Measurements from ENCODE around the gene HOXA1. TPM values are rescaled to one million over a fixed set of nuclear protein-coding genes. Genes with fewer than 3 reads are reported as not detected.

HOXA1 gene
- total and polyA plus RNA-seq, 2 of the 4 experiments (the other 2 are of a cell fraction), result 0.54 to 1.8 TPM

DNA sequence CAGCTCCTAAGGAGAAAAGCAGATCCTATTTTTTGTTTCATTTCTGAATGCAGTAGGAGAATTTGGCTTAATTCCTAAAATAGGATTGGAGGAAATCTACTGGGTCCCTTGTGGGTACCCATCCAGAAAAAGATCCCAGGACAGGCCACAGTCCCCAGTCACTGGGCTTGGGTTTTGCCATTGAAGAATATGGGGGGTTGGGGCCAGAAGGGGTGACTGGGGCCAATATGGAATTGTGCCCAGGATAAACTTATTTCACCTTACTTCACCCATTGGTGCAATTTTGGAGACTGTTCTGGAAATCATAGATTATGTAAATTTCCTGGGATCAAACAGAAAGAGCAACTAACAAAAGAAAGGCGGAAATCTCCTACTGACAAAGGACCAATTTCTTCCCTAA is 42.7 kb upstream of the HOXA1 start:
- Histone ChIP-seq H3K9ac (ENCODE audit: low read depth, low read length) (peak overlapping the region; percentile 89), H3K18ac (ENCODE audit: low read depth, low read length) (peak overlapping the region; percentile 89), H3K56ac (ENCODE audit: extremely low read depth, insufficient read depth, low read length) (peak overlapping the region; percentile 79; the same call in 1 of the 2 replicates), H3K4me3 (ENCODE audit: insufficient read depth, low read depth, low read length) (peak overlapping the region; percentile 30; the same call in 1 of the 2 replicates), H2AK5ac (ENCODE audit: low read depth, low read length) (no peak overlapping the region), H4K91ac (ENCODE audit: insufficient read depth, low read depth, low read length) (peak overlapping the region; percentile 68), H3K27me3 (ENCODE audit: control insufficient read depth, insufficient read depth, low read length) (no peaks in the 10 kb centered on the region), H3K4ac (ENCODE audit: low read depth, low read length) (peak overlapping the region; percentile 55), H3K9me1 (ENCODE audit: insufficient read depth, low read length) (peaks cover 5% of the 10 kb centered on the region; the same call in 1 of the 2 replicates), H3K4me1 (ENCODE audit: control insufficient read depth, insufficient read depth, low read length) (peaks cover 20% of the 10 kb centered on the region), H3K4me2 (ENCODE audit: low read depth, low read length) (peak overlapping the region; percentile 94), H2BK15ac (ENCODE audit: low read depth, low read length) (peak overlapping the region; percentile 52; the same call in 1 of the 3 replicates), H3K27ac (ENCODE audit: insufficient read depth, low read length) (peak overlapping the region; percentile 94), H2BK20ac (ENCODE audit: low read depth, low read length) (peak overlapping the region; percentile 69; the same call in 1 of the 2 replicates), H4K5ac (ENCODE audit: low read depth, low read length) (peak overlapping the region; percentile 71; the same call in 1 of the 2 replicates), H2AK9ac (replicated peaks; ENCODE audit: low read depth, low read length, poor library complexity) (no peak overlapping the region), H2AFZ (replicated peaks; ENCODE audit: low read length, poor library complexity) (no peak overlapping the region), H2BK5ac (ENCODE audit: low read depth, low read length, poor library complexity, severe bottlenecking) (peak overlapping the region; percentile 35), H4K20me1 (ENCODE audit: insufficient read depth, low read length) (no peaks in the 10 kb centered on the region), H3K36me3 (ENCODE audit: control insufficient read depth, insufficient read depth, low read length) (peaks cover 9% of the 10 kb centered on the region), H3K14ac (replicated peaks; ENCODE audit: low read depth, low read length) (peak overlapping the region; percentile 78), H2BK120ac (ENCODE audit: low read depth, low read length) (peak overlapping the region; percentile 75), H3K9me3 (ENCODE audit: control insufficient read depth, insufficient read depth, low read length) (no peaks in the 10 kb centered on the region), H3K79me1 (ENCODE audit: low read depth in 1 of 2, low read length in 2 of 2) (peaks cover 6 to 38% of the 10 kb centered on the region in 2 experiments), H4K8ac (ENCODE audit: low read depth in 2 of 2, low read length in 2 of 2) (peak overlapping the region; percentile 50 to 67; a peak in 1 of 4 replicates), H3K23ac (ENCODE audit: low read depth, low read length) (peak overlapping the region; percentile 85; the same call in 1 of the 2 replicates)
- no TSS peak for BruUV-seq (replicated peaks)
- dilution Hi-C loops (cut with HindIII; ENCODE audit: low sequenced_read_pairs, unreplicated experiment), result no loop called here
- no peak for ATAC-seq (ENCODE audit: low read depth)
- TF ChIP-seq CTCF (conservative IDR thresholded peaks at IDR 0.05; ENCODE audit: low read depth, low read length), result no peak
- POLR2A ChIA-PET (ENCODE audit: unreplicated experiment), result no interaction called here
- no peak for DNase-seq
- no CpG with 5 or more reads among the region's 1 CpG for WGBS, 2 experiments (ENCODE audit: extremely low coverage in 2 of 2, insufficient read length in 1 of 2)
- intact Hi-C loops (cut with micrococcal nuclease), result no loop called here
- CTCF ChIA-PET, result no interaction called here
- in situ Hi-C loops (cut with MboI; ENCODE audit: low sequenced_read_pairs), result no loop called here

Data from IMR-90 (cell line).